WTC11 (cell line): ENCODE measurements around the gene ZNF609. TPM values are rescaled to one million over a fixed set of nuclear protein-coding genes. Genes with fewer than 3 reads are reported as not detected.

ENCODE experiments used
- ATAC-seq: fragments of 200-7000 bp; cut with Tn5 transposase; 2 replicates; pipeline ENCODE4 v1.10.0; 2021; ENCODE audit warnings: mild to moderate bottlenecking, moderate library complexity
- CTCF ChIA-PET: fragments of 300-600 bp; sonication (Branson Sonifier 250); formaldehyde crosslinking; loops from one replicate; lab custom pipeline; 2021; ENCODE audit warnings: antibody characterized with exemption; lab: Charles Lee
- POLR2A ChIA-PET: fragments of 350-600 bp; sonication (Branson Sonifier 250); formaldehyde crosslinking; loops from one replicate; lab custom pipeline; 2021; ENCODE audit warnings: antibody characterized with exemption; lab: Charles Lee
- DNase-seq: peaks from one replicate; pipeline ENCODE4 v3.0.0; 2021; ENCODE audit warnings: low spot score
- H3K27ac Mint-ChIP-seq: 2 replicates; pipeline ENCODE4 v1.8.0; 2021; ENCODE audit warnings: mixed read lengths
- H3K27me3 Mint-ChIP-seq: 2 replicates; pipeline ENCODE4 v1.8.0; 2021; ENCODE audit warnings: low read depth, mild to moderate bottlenecking, moderate library complexity, mixed read lengths
- H3K36me3 Mint-ChIP-seq: 2 replicates; pipeline ENCODE4 v1.8.0; 2021; ENCODE audit warnings: mixed read lengths
- H3K4me1 Mint-ChIP-seq: 2 replicates; pipeline ENCODE4 v1.8.0; 2022; ENCODE audit warnings: mixed read lengths
- H3K4me3 Mint-ChIP-seq: 2 replicates; pipeline ENCODE4 v1.8.0; 2021; ENCODE audit warnings: mild to moderate bottlenecking, moderate library complexity, mixed read lengths
- H3K9me3 Mint-ChIP-seq: 2 replicates; pipeline ENCODE4 v1.8.0; 2021; ENCODE audit warnings: mixed read lengths
- CTCF ChIP-seq: fragments of 200-600 bp; IDR thresholded peaks from 2 replicates; pipeline ENCODE4 v1.8.0; 2022; ENCODE audit warnings: antibody characterized with exemption
- E2F4 ChIP-seq: sonication (generic); formaldehyde crosslinking; IDR thresholded peaks from 2 replicates; pipeline ENCODE4 v1.8.1; 2022; ENCODE audit warnings: low read depth, mild to moderate bottlenecking, moderate library complexity, missing genetic modification reagents, borderline replicate concordance
- ERG ChIP-seq: fragments of 250-450 bp; sonication (Bioruptor Pico); IDR thresholded peaks from 2 replicates; pipeline ENCODE4 v1.8.0; 2021; ENCODE audit warnings: mild to moderate bottlenecking
- ETV6 ChIP-seq: sonication (generic); formaldehyde crosslinking; IDR thresholded peaks from 2 replicates; pipeline ENCODE4 v1.8.1; 2022; ENCODE audit warnings: mild to moderate bottlenecking, missing genetic modification reagents
- FOXJ3 ChIP-seq: sonication (generic); formaldehyde crosslinking; IDR thresholded peaks from 2 replicates; pipeline ENCODE4 v1.9.0; 2021; ENCODE audit warnings: missing genetic modification reagents, mild to moderate bottlenecking, borderline replicate concordance
- HMGA2 ChIP-seq: fragments of 250-450 bp; sonication (Bioruptor Pico); IDR thresholded peaks from 2 replicates; pipeline ENCODE4 v1.4.0; 2021; ENCODE audit warnings: mild to moderate bottlenecking, moderate library complexity
- MLX ChIP-seq: sonication (generic); formaldehyde crosslinking; IDR thresholded peaks from 2 replicates; pipeline ENCODE4 v1.8.1; 2023; ENCODE audit warnings: mild to moderate bottlenecking, missing genetic modification reagents, moderate library complexity
- NFATC4 ChIP-seq: fragments of 250-450 bp; sonication (Bioruptor Pico); IDR thresholded peaks from 2 replicates; pipeline ENCODE4 v1.9.0; 2021; ENCODE audit warnings: mild to moderate bottlenecking
- NFE2L1 ChIP-seq: sonication (generic); formaldehyde crosslinking; IDR thresholded peaks from 2 replicates; pipeline ENCODE4 v1.8.1; 2023; ENCODE audit warnings: missing genetic modification reagents
- NFYB ChIP-seq: sonication (generic); formaldehyde crosslinking; conservative IDR thresholded peaks from 2 replicates; pipeline ENCODE4 v1.8.0; 2022; ENCODE audit warnings: low read depth, missing genetic modification reagents
- TCF7 ChIP-seq: sonication (generic); formaldehyde crosslinking; IDR thresholded peaks from 2 replicates; pipeline ENCODE4 v1.8.0; 2022; ENCODE audit warnings: mild to moderate bottlenecking, low read depth, missing genetic modification reagents, moderate library complexity
- TP53 ChIP-seq: sonication (generic); formaldehyde crosslinking; IDR thresholded peaks from 2 replicates; pipeline ENCODE4 v1.8.1; 2023; ENCODE audit warnings: mild to moderate bottlenecking, missing genetic modification reagents
- USF1 ChIP-seq: sonication (generic); formaldehyde crosslinking; IDR thresholded peaks from 2 replicates; pipeline ENCODE4 v1.8.0; 2022; ENCODE audit warnings: mild to moderate bottlenecking, missing genetic modification reagents
- ZMAT4 ChIP-seq: fragments of 250-450 bp; sonication (Bioruptor Pico); IDR thresholded peaks from 2 replicates; pipeline ENCODE4 v1.9.0; 2021; ENCODE audit warnings: mild to moderate bottlenecking
- ZNF263 ChIP-seq: sonication (generic); formaldehyde crosslinking; IDR thresholded peaks from 2 replicates; pipeline ENCODE4 v1.8.1; 2022; ENCODE audit warnings: low read depth, mild to moderate bottlenecking, moderate library complexity, missing genetic modification reagents
- ZNF671 ChIP-seq: fragments of 250-450 bp; sonication (Bioruptor Pico); IDR thresholded peaks from 2 replicates; pipeline ENCODE4 v1.8.0; 2021; ENCODE audit warnings: mild to moderate bottlenecking
- total RNA-seq: library from RNA; stranded (reverse); gene quantifications from 3 replicates; pipeline ENCODE4 v1.2.3, GENCODE V29; 2021
- TF ChIP-seq, protein P1 (sequence below): fragments of 250-450 bp; sonication (Bioruptor Pico); IDR thresholded peaks from 2 replicates; pipeline ENCODE4 v2.1.2; 2022; ENCODE audit warnings: mild to moderate bottlenecking, moderate library complexity
- TF ChIP-seq, protein P2 (sequence below): sonication (generic); formaldehyde crosslinking; IDR thresholded peaks from 2 replicates; pipeline ENCODE4 v1.8.1; 2022; ENCODE audit warnings: mild to moderate bottlenecking, moderate library complexity, missing genetic modification reagents
- TF ChIP-seq, protein P3 (sequence below): fragments of 250-450 bp; sonication (Bioruptor Pico); conservative IDR thresholded peaks from 2 replicates; pipeline ENCODE4 v1.9.0; 2021; ENCODE audit warnings: mild to moderate bottlenecking
- TF ChIP-seq, protein P4 (sequence below): sonication (generic); formaldehyde crosslinking; IDR thresholded peaks from 2 replicates; pipeline ENCODE4 v1.8.1; 2023; ENCODE audit warnings: mild to moderate bottlenecking, missing genetic modification reagents

The ZNF609 gene
- total RNA-seq, 1 experiment from 2014 or later: 47.4 TPM

DNA sequence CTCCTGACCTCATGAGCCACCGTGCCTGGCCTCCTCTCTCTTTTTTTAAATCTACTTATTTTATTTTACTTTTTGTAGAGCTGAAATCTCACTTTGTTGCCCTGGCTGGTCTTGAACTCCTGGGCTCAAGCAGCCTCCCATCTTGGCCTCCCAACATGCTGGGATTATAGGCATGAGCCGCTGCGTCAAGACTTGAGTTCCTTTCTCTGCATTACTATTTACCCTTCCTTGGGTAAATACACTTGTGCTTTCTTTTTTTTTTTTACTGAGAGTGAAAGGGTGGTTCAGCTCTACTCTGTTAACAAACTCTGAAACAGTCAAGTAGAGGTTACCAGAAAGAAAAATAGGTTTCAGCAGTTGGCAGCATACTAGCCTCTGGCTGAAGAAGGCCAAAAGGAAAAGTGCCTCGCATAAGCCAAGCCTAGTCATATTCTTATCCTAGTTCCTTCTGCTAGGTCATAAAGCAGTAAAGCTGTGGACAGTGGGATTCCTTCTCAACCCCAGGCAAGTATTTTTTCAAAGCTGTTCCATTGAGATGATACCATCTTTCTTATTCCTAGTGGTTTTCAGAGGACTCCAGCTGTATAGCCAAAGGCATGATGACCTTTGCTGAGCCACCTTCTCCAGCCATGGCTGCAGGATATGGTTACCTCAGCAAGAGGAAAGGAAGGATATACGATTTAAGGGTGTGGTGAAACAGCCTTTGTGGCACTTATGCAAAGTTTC, 179.9 kb downstream of the ZNF609 start:
- H3K27me3 Mint-ChIP-seq: no peaks in the 10 kb centered on the region
- peaks cover 13% of the 10 kb centered on the region for H3K9me3 Mint-ChIP-seq
- H3K27ac Mint-ChIP-seq: peak overlapping the region; percentile 77
- no peak overlapping the region for H3K4me3 Mint-ChIP-seq
- no peak for TF ChIP-seq ZNF263 (CRISPR knock-in tag)
- no peak for TF ChIP-seq ETV6 (CRISPR knock-in tag)
- TF ChIP-seq ZMAT4 (CRISPR knock-in tag): no peak
- TF ChIP-seq, protein P1, sequence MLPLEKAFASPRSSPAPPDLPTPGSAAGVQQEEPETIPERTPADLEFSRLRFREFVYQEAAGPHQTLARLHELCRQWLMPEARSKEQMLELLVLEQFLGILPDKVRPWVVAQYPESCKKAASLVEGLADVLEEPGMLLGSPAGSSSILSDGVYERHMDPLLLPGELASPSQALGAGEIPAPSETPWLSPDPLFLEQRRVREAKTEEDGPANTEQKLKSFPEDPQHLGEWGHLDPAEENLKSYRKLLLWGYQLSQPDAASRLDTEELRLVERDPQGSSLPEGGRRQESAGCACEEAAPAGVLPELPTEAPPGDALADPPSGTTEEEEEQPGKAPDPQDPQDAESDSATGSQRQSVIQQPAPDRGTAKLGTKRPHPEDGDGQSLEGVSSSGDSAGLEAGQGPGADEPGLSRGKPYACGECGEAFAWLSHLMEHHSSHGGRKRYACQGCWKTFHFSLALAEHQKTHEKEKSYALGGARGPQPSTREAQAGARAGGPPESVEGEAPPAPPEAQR: no peak
- TF ChIP-seq NFE2L1: no peak
- no peak for TF ChIP-seq E2F4 (CRISPR knock-in tag)
- ChIA-PET POLR2A (no interaction called here), CTCF (interaction anchor here (0.9 kb wide), 1 partner anchor 13 kb away, joined by 3 read pairs; no protein-coding TSS in a partner anchor)
- ATAC-seq: no peak
- H3K36me3 Mint-ChIP-seq: peaks cover 18% of the 10 kb centered on the region
- no peak for DNase-seq
- H3K4me1 Mint-ChIP-seq: peaks cover 34% of the 10 kb centered on the region

- ChIA-PET CTCF (interaction anchor here (1.0 kb wide), 1 partner anchor 8 kb away, joined by 3 read pairs; no protein-coding TSS in a partner anchor), POLR2A (no interaction called here)
- H3K9me3 Mint-ChIP-seq: peaks cover 11% of the 10 kb centered on the region
- DNase-seq (no peak), ATAC-seq (no peak)
- H3K4me1 Mint-ChIP-seq: peaks cover 20% of the 10 kb centered on the region
- H3K4me3 Mint-ChIP-seq: no peak overlapping the region
- no peaks in the 10 kb centered on the region for H3K27me3 Mint-ChIP-seq
- H3K36me3 Mint-ChIP-seq: peaks cover 4% of the 10 kb centered on the region; the same call in 1 of the 2 replicates
- H3K27ac Mint-ChIP-seq: no peak overlapping the region
- TF ChIP-seq TCF7 (CRISPR knock-in tag) (no peak), USF1 (CRISPR knock-in tag) (no peak), ERG (CRISPR knock-in tag) (no peak), ZMAT4 (CRISPR knock-in tag) (no peak), NFATC4 (CRISPR knock-in tag) (no peak), HMGA2 (CRISPR knock-in tag) (no peak), FOXJ3 (CRISPR knock-in tag) (no peak), ZNF671 (CRISPR knock-in tag) (no peak), CTCF (no peak), TP53 (CRISPR knock-in tag) (no peak), MLX (CRISPR knock-in tag) (no peak), NFYB (no peak)
- TF ChIP-seq, protein P2, sequence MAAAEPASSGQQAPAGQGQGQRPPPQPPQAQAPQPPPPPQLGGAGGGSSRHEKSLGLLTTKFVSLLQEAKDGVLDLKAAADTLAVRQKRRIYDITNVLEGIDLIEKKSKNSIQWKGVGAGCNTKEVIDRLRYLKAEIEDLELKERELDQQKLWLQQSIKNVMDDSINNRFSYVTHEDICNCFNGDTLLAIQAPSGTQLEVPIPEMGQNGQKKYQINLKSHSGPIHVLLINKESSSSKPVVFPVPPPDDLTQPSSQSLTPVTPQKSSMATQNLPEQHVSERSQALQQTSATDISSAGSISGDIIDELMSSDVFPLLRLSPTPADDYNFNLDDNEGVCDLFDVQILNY (CRISPR knock-in tag): no peak
- TF ChIP-seq, protein P3, sequence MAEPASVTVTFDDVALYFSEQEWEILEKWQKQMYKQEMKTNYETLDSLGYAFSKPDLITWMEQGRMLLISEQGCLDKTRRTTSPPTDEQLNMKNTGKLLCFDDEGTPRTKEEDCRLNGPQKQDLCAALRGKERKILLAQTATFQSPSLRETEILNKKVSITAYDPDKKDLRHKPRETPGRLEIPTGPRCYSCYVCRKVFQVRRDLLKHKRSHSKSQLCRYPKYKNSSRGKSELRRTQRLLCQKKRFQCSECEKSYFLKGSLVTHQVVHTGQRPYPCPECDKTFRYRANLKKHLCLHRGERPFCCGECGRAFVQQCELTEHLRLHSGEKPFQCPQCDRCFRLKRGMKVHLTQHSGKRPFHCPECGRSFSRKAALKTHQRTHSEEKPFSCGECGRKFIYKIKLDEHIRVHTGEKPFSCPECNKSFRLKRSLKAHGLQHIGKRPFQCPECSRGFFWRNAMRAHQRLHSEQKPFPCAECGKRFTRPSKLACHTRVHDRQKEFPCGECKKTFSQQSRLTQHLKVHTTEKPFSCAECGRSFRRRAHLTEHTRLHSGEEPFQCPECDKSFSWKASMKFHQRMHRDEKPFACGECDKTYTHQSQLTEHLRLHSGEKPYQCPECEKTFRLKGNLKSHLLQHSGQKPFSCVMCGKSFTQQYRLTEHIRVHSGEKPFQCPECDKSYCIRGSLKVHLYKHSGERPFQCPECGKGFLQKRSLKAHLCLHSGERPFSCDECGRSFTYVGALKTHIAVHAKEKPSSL (CRISPR knock-in tag): no peak
- TF ChIP-seq, protein P4, sequence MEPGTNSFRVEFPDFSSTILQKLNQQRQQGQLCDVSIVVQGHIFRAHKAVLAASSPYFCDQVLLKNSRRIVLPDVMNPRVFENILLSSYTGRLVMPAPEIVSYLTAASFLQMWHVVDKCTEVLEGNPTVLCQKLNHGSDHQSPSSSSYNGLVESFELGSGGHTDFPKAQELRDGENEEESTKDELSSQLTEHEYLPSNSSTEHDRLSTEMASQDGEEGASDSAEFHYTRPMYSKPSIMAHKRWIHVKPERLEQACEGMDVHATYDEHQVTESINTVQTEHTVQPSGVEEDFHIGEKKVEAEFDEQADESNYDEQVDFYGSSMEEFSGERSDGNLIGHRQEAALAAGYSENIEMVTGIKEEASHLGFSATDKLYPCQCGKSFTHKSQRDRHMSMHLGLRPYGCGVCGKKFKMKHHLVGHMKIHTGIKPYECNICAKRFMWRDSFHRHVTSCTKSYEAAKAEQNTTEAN (CRISPR knock-in tag): no peak
Observed at GRCh38 chr15:64642875-64643274, 182.5 kb downstream of the ZNF609 start.
